Endothelial cell of umbilical vein (primary cell): Measurements from ENCODE around the gene RALB. TPM values are rescaled to one million over a fixed set of nuclear protein-coding genes. Genes with fewer than 3 reads are reported as not detected.
A peak's percentile ranks its signal among the peaks of the same experiment; 100 is the strongest.

Experiments
- BruUV-seq: library from RNA; stranded (reverse); fragments of 400-500 nt; replicated peaks from 2 replicates; lab custom pipeline; 2021; lab: Mats Ljungman, UMichigan
- CTCF ChIA-PET: fragments of 300-600, 350-600 bp; sonication (Branson Sonifier 250); formaldehyde crosslinking; loops from one replicate; lab custom pipeline; 2021; ENCODE audit warnings: antibody characterized with exemption, inconsistent platforms; lab: Charles Lee
- POLR2A ChIA-PET: fragments of 300-600, 350-600 bp; sonication (Branson Sonifier 250); formaldehyde crosslinking; loops from one replicate; lab custom pipeline; 2021; ENCODE audit warnings: antibody characterized with exemption, inconsistent platforms; lab: Charles Lee
- DNase-seq: peaks from one replicate; pipeline ENCODE4 v3.0.0-alpha.2; 2011; ENCODE audit warnings: low read depth, low spot score
- FAIRE-seq: peaks from 2 replicates; lab custom pipeline; 2011; peaks lifted over from hg19 to GRCh38; lab: Jason Lieb, UNC
- H2AFZ ChIP-seq: 2 replicates; pipeline ENCODE4 v1.6.0; 2012; ENCODE audit warnings: low read depth, low read length, control low read depth, inconsistent platforms
- H3K27ac ChIP-seq: 2 replicates; pipeline ENCODE4 v1.5.1; 2011; ENCODE audit warnings: low read depth, mild to moderate bottlenecking, control low read depth, low read length, moderate library complexity; ENCODE audit not compliant: insufficient read depth
- H3K27me3 ChIP-seq, 2 experiments: 2 replicates each; pipeline versions ENCODE4 v1.6.0 to v1.6.1; 2011; ENCODE audit warnings: low read length in 2 of 2, mixed read lengths in 1 of 2; ENCODE audit not compliant: control insufficient read depth in 2 of 2, insufficient read depth in 2 of 2
- H3K36me3 ChIP-seq, 2 experiments: 2 replicates in 1 of 2; 3 replicates in 1 of 2; pipeline ENCODE4 v1.5.1; 2011; ENCODE audit warnings: low read length in 2 of 2, mild to moderate bottlenecking in 1 of 2, moderate library complexity in 1 of 2; ENCODE audit not compliant: control insufficient read depth in 2 of 2, insufficient read depth in 2 of 2; ENCODE audit errors: extremely low read depth in 1 of 2
- H3K4me1 ChIP-seq: 3 replicates; pipeline ENCODE4 v1.5.1; 2011; ENCODE audit warnings: mild to moderate bottlenecking, low read length; ENCODE audit not compliant: control insufficient read depth, insufficient read depth; ENCODE audit errors: extremely low read depth
- H3K4me2 ChIP-seq: 2 replicates; pipeline ENCODE4 v1.6.1; 2011; ENCODE audit warnings: low read length, control low read depth, mixed read lengths; ENCODE audit not compliant: insufficient read depth
- H3K4me3 ChIP-seq, 3 experiments: fragments of 200-600 bp in 1 of 3; sonication (generic), shearing (Covaris generic) in 1 of 3; replicated peaks in 1 of 3; 2 replicates each; pipeline ENCODE4 v1.5.1; 2011 to 2016; ENCODE audit warnings: control low read depth in 3 of 3, low read length in 3 of 3, mild to moderate bottlenecking in 2 of 3, inconsistent platforms in 1 of 3, low read depth in 1 of 3, moderate library complexity in 1 of 3; ENCODE audit not compliant: insufficient read depth in 1 of 3
- H3K79me2 ChIP-seq: 2 replicates; pipeline ENCODE4 v1.6.0; 2012; ENCODE audit warnings: low read length, inconsistent platforms; ENCODE audit not compliant: control insufficient read depth, insufficient read depth
- H3K9ac ChIP-seq: replicated peaks from 2 replicates; pipeline ENCODE3; 2011; ENCODE audit warnings: low read length, control low read depth; ENCODE audit not compliant: insufficient read depth; ENCODE audit errors: extremely low read depth
- H3K9me1 ChIP-seq: replicated peaks from 3 replicates; pipeline ENCODE4 v1.6.0; 2011; ENCODE audit warnings: mild to moderate bottlenecking, low read length; ENCODE audit not compliant: control insufficient read depth, insufficient read depth; ENCODE audit errors: extremely low read depth
- H3K9me3 ChIP-seq: replicated peaks from 2 replicates; pipeline ENCODE4 v1.5.1; 2012; ENCODE audit warnings: low read length, inconsistent platforms; ENCODE audit not compliant: control insufficient read depth, insufficient read depth
- H4K20me1 ChIP-seq: replicated peaks from 2 replicates; pipeline ENCODE3; 2011; ENCODE audit warnings: mild to moderate bottlenecking, low read length; ENCODE audit not compliant: control insufficient read depth, insufficient read depth; ENCODE audit errors: extremely low read depth
- CTCF ChIP-seq, 2 donors: IDR thresholded peaks; 1 replicate in 1 of 2; 2 replicates in 1 of 2; pipeline ENCODE4 v1.5.1; 2011; ENCODE audit warnings: low read length in 2 of 2, mild to moderate bottlenecking in 2 of 2, moderate library complexity in 2 of 2, control low read depth in 1 of 2, inconsistent platforms in 1 of 2, low read depth in 1 of 2; ENCODE audit not compliant: insufficient read depth in 1 of 2; ENCODE audit errors: extremely low read depth in 1 of 2
- EZH2 ChIP-seq: IDR thresholded peaks from 2 replicates; pipeline ENCODE4 v1.6.1; 2012; ENCODE audit warnings: borderline replicate concordance, low read depth, mild to moderate bottlenecking, moderate library complexity, low read length, inconsistent platforms; ENCODE audit not compliant: severe bottlenecking
- FOS ChIP-seq: IDR thresholded peaks from 2 replicates; pipeline ENCODE4 v1.6.1; 2011; ENCODE audit warnings: mild to moderate bottlenecking, low read length, moderate library complexity, borderline replicate concordance; ENCODE audit not compliant: insufficient read depth
- GATA2 ChIP-seq: IDR thresholded peaks from 2 replicates; pipeline ENCODE4 v1.7.0; 2011; ENCODE audit warnings: low read depth, mild to moderate bottlenecking, moderate library complexity, mixed read lengths, low read length; ENCODE audit not compliant: insufficient read length, insufficient read depth
- JUN ChIP-seq: IDR thresholded peaks from 2 replicates; pipeline ENCODE4 v1.6.1; 2011; ENCODE audit warnings: borderline replicate concordance, low read depth; ENCODE audit not compliant: insufficient read length, insufficient read depth
- MYC ChIP-seq: IDR thresholded peaks from one replicate; pipeline ENCODE4 v1.6.1; 2011; ENCODE audit warnings: mild to moderate bottlenecking, low read depth, low read length
- POLR2A ChIP-seq: IDR thresholded peaks from 2 replicates; pipeline ENCODE4 v1.6.1; 2012; ENCODE audit warnings: low read depth, mild to moderate bottlenecking, control low read depth, low read length
- POLR2AphosphoS5 ChIP-seq: IDR thresholded peaks from 2 replicates; pipeline ENCODE4 v1.6.1; 2012; ENCODE audit warnings: low read depth, mild to moderate bottlenecking, control low read depth, low read length, moderate library complexity; ENCODE audit not compliant: insufficient read depth
- dilution Hi-C: fragments of 300-500 bp; cut with MboI; formaldehyde crosslinking; loops from one replicate; pipeline ENCODE4 v1.15.0; 2019; ENCODE audit warnings: low sequenced_read_pairs; ENCODE audit not compliant: extremely low pct_ligation_motif_present
- intact Hi-C: fragments of 100-400 bp; cut with micrococcal nuclease; formaldehyde crosslinking; loops from one replicate; pipeline ENCODE4 v1.10.0; 2022
- polyA plus RNA-seq, 4 experiments: library from polyadenylated mRNA; depleted of rRNA in 3 of 4; stranded (reverse) in 3 of 4; unstranded in 1 of 4; fragments of >200 nt; gene quantifications; 2 replicates each; pipeline versions ENCODE4 v1.2.1 to v1.2.3, GENCODE V29; 2011 to 2012; ENCODE audit warnings: missing spikeins in 1 of 4
- total RNA-seq: library from RNA; stranded (reverse); gene quantifications from 2 replicates; pipeline ENCODE4 v1.2.3, GENCODE V29; 2021
- TF ChIP-seq, protein P1 (sequence below): IDR thresholded peaks from 2 replicates; pipeline ENCODE4 v1.6.1; 2011; ENCODE audit not compliant: insufficient read depth, insufficient read length

Gene RALB
- total and polyA plus RNA-seq, 2 donors (not counting 3 experiments of a cell fraction or from before 2014, with no cell fraction given): 105 to 115 TPM

DNA sequence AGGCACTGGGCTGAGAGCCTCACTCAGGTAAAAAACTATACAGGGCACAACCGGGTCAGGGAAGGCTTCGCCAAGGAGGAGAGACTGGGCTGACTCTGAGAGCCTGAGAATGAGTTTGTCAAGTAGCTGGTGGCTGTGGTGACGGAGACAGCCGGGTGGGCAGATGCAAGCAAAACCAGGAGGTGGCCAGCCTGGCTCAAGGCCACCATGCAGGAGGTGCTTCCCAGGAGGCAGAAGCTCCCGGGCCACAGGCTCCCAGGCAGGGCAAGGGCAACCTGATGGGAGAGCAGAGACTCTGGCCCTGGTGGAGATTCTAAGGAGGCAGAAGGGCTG, 90.4 kb downstream of the RALB start:
- no peak overlapping the region for H3K9ac ChIP-seq
- no peak overlapping the region for H3K27ac ChIP-seq
- no peaks in the 10 kb centered on the region for H3K79me2 ChIP-seq
- CTCF ChIA-PET: interaction anchor here (0.6 to 6.1 kb wide), 38 partner anchors 9 to 737 kb away, joined by 3 to 148 read pairs (median 5); partner anchors contain the start of gene TMEM185B
- H4K20me1 ChIP-seq: no peaks in the 10 kb centered on the region
- dilution Hi-C loops: no loop called here
- intact Hi-C loops: loop anchor here (1.0 kb wide), 5 partner anchors 94 to 337 kb away; no protein-coding TSS in a partner anchor
- no peak overlapping the region for H3K4me2 ChIP-seq
- no peak for FAIRE-seq
- TF ChIP-seq FOS (no peak), POLR2A (no peak), JUN (no peak)
- TF ChIP-seq, protein P1, sequence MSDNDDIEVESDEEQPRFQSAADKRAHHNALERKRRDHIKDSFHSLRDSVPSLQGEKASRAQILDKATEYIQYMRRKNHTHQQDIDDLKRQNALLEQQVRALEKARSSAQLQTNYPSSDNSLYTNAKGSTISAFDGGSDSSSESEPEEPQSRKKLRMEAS: no peak
- BruUV-seq: no TSS peak
- H3K27me3 ChIP-seq: peaks cover 43 to 62% of the 10 kb centered on the region in 2 experiments
- H2AFZ ChIP-seq: no peak overlapping the region
- H3K4me3 ChIP-seq: no peak overlapping the region
- H3K36me3 ChIP-seq: no peaks in the 10 kb centered on the region
- H3K9me1 ChIP-seq: no peaks in the 10 kb centered on the region
- POLR2A ChIA-PET: no interaction called here
- no peaks in the 10 kb centered on the region for H3K4me1 ChIP-seq
- DNase-seq: no peak
- no peaks in the 10 kb centered on the region for H3K9me3 ChIP-seq

DNA sequence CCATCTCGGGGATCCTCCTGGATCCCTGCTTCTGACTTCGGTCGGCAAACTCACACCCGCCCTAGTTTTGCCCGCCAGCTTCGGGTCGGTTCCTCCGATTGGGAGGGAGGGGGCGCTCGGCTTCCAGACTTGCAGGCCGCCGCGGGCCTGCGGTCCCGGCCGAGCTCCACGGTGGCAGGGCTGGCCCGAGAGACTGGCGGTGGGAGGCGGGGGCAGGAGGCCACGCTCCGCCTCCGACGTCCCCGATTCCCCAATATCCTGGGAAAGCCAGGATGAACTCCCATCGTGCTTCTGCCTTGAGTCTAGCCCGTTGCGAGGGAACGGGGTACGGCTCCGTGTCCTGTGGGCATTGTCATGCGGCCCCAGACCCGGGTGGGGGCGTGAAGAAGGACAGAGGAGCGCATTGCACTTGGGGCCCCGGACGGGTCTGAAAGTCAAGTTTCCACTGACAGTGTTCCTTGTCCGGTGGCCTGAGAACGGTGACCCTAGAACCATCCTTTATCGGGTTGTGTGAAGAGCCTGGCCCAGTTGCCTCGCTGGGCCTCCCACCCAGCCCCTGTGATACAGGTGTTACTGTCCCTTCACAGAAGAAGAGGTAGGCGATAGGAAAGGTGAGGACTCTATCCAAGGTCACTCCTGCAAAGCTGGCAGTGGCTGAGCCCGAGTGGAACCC, 90.9 kb downstream of the RALB start:
- TF ChIP-seq POLR2A (no peak), POLR2AphosphoS5 (no peak), JUN (no peak), FOS (no peak), MYC (no peak), GATA2 (no peak), EZH2 (peak; percentile 90), CTCF (IDR thresholded peaks at IDR 0.05; ENCODE audit: extremely low read depth in 1 of 2, insufficient read depth in 1 of 2, low read depth in 1 of 2, low read length in 2 of 2) (peak; percentile 79 to 89)
- TF ChIP-seq, protein P1: no peak
- CTCF ChIA-PET: interaction anchor here (0.6 to 6.1 kb wide), 38 partner anchors 8 to 736 kb away, joined by 3 to 148 read pairs (median 5); partner anchors contain the start of gene TMEM185B
- Histone ChIP-seq H3K4me1 (no peaks in the 10 kb centered on the region), H3K4me3 (no peak overlapping the region), H3K27me3 (peaks cover 47 to 67% of the 10 kb centered on the region in 2 experiments), H3K27ac (no peak overlapping the region), H3K4me2 (no peak overlapping the region), H3K9ac (no peak overlapping the region), H3K36me3 (no peaks in the 10 kb centered on the region), H2AFZ (no peak overlapping the region), H3K79me2 (no peaks in the 10 kb centered on the region), H3K9me1 (no peaks in the 10 kb centered on the region), H4K20me1 (no peaks in the 10 kb centered on the region), H3K9me3 (no peaks in the 10 kb centered on the region)
- BruUV-seq: no TSS peak
- POLR2A ChIA-PET: no interaction called here
- peak; percentile 70 for FAIRE-seq
- dilution Hi-C loops: no loop called here
- DNase-seq: peak; percentile 66
- intact Hi-C loops: loop anchor here (1.0 kb wide), 5 partner anchors 94 to 337 kb away; no protein-coding TSS in a partner anchor
